ENCODE measurements around the gene PRSS12.
"Not testable (repeated sequence)": the region's sequence is repeated elsewhere in the genome, so short reads cannot be mapped to it uniquely, and the experiment has no call there.

PRSS12 gene

DNA sequence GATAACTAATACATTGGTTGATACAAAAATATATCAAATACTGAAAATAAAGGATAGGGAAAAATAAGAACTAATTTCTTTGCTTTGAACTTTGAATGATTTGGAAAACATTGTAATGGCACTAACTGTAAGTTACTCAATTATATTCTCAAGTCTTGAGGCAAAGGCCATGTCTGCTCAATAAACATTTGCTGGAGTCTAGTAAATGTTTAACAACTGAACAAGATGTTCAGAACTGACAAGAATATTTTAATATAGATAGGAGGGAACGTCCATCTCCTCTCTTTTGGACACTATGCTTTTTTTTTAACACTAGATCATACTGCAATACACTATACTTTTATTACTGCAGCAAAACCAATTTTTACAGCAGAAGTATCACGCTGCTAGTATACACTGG is 76.2 kb downstream of the PRSS12 start:
- DNase-seq (ENCODE audit: low read depth), result no peak

DNA sequence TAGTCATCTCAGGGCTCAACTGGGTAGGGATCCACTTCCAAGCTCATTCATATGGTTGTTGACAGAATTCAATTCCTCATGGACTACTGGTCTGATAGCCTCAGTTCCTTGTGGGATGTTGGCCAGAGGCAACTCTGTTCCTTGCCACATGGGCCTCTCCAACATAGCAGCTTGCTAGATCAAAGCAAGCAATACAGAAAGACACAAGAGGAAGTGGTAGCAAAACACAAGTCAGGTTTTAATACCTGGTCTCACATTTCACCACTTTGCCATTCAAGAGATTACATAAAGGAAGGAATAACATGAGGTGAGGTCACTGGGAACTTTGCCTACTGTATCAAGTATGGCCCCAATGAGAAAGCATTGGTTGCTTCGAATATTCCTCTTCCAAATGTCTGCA is 79.2 kb downstream of the PRSS12 start:
- DNase-seq (ENCODE audit: low read depth), result no peak

DNA sequence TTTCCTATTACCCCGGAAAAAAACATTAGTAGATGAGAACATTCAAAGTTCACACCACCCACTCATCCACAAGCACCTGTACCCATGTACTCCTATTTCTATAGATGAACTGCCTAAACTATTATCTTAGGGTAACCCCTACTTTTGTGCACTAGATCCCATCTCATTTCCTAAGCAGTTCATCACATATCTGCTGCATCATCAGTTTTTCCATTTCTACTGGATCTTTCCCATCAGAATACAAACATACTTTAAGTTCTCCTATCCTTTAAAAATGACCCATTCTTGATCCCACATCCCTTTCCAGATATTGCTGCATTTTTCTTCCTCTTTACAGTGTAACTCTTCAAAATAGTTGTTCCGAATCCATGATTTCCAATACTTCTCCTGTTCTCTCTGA is 81.0 kb downstream of the PRSS12 start:
- DNase-seq (ENCODE audit: low read depth), result no peak

DNA sequence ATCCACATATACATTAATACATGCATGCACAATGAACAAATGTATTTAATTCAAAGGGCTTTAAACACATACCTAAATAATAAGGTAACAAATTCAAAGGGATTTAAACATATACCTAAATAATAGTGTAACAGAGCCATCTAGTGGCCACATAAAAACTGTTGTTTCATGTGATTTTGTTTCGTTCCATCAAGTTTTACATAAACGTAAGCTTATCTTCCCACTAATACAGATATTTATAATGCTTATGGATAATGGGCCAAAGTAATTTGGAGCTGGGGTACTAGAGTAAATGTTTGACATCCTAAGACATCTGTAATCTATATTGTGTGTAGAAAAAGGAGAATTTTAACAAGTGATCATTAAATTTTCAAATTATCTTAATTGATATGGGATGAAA is 82.3 kb downstream of the PRSS12 start:
- DNase-seq (ENCODE audit: low read depth), result no peak

DNA sequence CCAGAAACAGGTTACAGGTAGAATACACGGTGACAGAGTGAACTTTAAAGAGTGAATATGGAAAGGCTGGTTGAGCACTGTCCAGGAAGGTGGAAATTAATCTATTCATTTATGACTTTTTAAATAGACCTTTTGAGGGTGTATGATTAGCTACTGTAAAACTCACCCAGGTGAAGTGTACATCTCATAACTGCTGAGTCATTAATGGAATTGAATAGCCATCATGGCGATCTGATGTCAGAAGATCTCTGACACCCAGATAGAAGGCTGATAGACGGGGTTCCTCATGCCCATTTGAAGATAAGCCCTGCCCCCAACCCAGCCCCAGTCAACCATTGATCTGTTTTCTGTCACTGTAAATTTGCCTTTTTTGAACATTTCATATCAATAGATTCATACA is 84.0 kb downstream of the PRSS12 start:
- DNase-seq (ENCODE audit: low read depth), result no peak

DNA sequence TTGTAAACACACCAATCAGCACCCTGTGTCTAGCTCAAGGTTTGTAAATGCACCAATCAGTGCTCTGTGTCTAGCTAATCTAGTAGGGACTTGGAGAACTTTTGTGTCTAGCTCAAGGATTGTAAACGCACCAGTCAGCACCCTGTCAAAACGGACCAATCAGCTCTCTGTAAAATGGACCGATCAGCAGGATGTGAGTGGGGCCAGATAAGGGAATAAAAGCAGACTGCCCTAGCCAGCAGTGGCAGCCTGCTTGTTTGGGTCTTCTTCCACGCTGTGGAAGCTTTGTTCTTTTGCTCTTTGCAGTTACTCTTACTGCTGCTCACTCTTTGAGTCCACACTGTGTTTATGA is 86.7 kb downstream of the PRSS12 start:
- DNase-seq (ENCODE audit: low read depth), result not testable (repeated sequence)

DNA sequence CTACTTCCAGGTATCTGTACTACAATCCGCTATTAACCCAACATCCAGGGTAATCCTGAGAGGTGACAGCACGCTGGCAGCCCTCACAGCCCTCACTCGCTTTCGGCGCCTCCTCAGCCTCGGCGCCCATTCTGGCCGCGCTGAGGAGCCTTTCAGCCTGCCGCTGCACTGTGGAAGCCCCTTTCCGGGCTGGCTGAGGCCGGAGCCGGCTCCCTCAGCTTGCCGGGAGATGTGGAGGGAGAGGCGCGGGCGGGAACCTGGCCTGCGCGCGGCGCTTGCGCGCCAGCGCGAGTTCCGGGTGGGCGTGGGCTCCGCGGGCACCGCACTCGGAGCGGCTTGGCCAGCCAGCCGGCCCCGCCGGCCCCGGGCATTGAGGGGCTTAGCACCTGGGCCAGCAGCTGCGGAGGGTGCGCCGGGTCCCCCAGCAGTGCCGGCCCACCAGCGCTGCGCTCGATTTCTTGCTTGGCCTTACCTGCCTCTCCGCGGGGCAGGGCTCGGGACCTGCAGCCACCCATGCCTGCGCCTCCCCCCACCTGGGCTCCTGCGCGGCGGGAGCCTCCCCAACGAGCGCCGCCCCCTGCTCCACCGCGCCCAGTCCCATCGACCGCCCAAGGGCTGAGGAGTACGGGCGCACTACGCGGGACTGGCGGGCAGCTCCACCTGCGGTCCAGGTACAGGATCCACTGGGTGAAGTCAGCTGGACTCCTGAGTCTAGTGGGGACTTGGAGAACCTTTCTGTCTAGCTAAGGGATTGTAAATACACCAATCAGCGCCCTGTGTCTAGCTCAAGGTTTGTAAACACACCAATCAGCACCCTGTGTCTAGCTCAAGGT is 87.3 kb downstream of the PRSS12 start:
- DNase-seq (ENCODE audit: low read depth), result no peak

DNA sequence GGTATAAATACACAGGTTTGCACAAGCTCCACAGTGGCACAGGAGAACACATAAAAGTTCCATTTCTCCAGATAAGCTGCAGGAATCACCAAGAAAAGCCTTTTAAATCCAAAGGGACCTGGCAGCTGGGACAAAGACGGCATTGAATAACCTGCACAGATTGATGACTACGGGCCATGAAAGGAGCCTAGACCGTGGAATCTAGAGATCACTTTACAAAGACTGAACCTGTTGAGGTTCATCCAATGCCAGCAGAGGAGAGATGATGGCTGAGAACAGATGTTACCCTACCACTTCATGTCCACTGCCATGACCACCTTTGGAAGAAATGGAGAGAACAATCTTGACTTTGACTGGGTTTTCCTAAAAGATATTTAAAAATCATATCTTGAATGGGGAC is 88.7 kb downstream of the PRSS12 start:
- DNase-seq (ENCODE audit: low read depth), result no peak

DNA sequence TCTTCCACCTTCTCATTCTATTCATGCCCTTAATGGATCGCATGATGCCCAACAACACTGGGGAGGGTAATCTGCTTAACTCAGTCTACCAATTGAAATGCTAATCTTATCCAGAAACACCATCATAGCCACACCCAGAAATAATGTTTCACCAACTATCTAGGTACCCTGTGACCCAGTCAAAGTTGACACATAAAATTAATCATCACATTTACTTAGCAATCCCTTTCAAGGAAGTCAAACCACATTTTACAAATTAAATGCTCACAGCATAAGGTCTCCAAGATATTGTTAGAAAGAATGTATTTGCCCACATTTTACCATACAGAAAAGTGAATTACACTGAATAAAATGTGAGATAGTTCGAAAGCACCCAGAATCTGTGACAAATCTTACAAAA is 92.5 kb downstream of the PRSS12 start:
- DNase-seq (ENCODE audit: low read depth), result no peak

DNA sequence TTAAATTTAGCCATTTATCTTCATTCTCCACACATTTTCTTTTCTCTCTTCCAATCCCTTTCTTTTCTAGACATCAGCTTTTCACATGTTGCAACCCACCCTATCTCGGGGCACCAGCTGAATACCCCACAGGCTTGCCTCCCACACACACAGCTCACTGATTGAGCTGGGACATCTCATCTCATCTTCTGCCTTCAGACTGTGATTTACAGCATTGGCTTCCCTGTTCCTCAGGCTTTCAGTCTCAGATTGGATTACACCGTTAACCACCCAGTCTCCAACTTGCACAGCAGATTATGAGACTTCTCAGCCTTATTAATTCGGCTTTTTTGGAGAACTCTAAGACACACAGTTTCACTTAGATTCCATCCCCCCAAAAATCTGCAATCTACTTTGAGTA is 93.7 kb downstream of the PRSS12 start:
- no peak for DNase-seq (ENCODE audit: low read depth)

DNA sequence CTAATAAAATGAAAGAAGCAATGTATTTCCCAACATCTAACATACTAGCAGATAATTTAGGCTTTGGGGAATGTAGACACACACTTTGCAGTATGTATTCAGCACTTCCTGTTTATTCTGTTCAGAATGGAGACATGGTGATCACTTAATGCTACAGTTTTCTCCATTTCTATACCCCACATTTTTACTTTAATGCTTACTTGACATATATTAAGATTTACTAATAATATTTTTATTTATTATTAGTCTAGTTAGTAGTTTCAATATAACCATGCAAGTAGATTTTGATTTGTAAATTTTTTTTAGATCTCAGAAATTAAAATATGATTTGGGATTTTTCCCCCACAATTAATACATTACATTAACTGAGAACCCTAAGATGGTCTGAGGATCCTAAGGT is 98.4 kb downstream of the PRSS12 start:
- no peak for DNase-seq (ENCODE audit: low read depth)

DNA sequence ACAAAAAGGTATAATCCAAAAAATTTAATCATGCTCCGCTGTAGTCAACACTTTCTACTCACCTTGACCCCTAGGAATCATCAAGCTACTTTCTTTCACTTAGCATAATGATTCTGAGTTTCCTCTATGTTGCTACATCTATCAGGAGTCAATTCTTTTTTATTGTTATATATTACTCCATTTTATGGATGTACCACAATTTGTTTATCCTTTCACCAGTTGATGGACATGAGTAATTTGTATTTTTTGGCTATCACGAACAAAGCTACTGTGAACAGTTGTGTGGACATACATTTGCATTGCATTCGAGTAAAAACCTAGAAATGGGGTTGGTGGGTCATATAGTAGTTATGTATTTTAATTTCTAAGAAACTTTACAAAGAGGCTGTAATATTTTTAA is 102.9 kb downstream of the PRSS12 start:
- DNase-seq (ENCODE audit: low read depth), result no peak

DNA sequence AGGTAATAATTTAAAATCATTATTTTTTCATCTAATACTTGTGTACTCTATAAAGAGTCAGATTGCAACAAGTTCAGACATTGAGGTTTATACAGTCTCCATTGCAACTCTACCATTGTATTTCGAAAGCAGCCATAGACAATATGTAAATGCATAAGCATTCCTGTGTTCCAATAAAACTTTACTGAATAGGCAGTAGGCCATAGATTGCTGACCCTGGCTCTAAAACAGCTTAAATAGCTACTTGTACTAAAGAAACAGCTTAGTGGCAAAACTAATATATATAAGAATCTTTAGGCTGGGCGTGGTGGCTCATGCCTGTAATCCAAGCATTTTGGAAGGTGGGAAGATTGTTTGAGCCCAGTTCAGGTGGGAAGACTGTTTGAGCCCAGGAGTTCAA is 115.3 kb downstream of the PRSS12 start:
- DNase-seq (ENCODE audit: low read depth), result no peak

DNA sequence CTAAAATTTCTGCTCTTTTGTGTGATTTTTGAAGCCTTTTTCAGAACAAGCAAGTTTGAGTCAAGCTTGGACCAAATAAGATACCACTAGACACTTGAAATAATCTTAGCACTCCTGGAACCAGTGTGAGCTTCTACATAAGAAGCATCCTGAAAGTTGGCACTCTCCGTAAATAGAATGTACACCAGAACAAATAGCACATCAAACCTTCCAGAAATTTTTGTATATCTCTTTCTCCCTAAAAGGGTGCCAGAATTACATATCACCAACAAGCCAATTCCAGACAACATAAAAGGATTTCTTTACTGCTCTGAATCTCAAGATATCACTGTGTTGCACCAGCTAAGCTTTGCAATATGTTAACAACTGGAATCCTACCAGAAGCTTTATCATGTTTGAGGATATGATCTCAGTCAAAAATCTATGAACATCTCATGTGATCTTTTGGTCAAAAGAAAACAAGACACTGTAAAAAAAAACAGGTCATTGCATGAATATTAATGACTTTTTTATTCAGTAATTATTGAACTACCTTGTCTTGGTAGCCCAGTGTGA is 117.2 kb downstream of the PRSS12 start:
- no peak for DNase-seq (ENCODE audit: low read depth)

Measured in non-pigmented ciliary epithelial cell (primary cell).